OCI-LY7 (cell line): ENCODE measurements around the gene COL15A1. TPM values are rescaled to one million over a fixed set of nuclear protein-coding genes. Genes with fewer than 3 reads are reported as not detected.

Experiments used
- BruUV-seq: library from RNA; stranded (reverse); fragments of 400-500 nt; replicated peaks from 2 replicates; lab custom pipeline; 2021; lab: Mats Ljungman, UMichigan
- CTCF ChIA-PET: fragments of 300-600 bp; sonication (Branson Sonifier 250); formaldehyde crosslinking; loops from one replicate; lab custom pipeline; 2022; ENCODE audit warnings: antibody characterized with exemption; ENCODE audit not compliant: unreplicated experiment; lab: Charles Lee
- POLR2A ChIA-PET: fragments of 300-600 bp; sonication (Branson Sonifier 250); formaldehyde crosslinking; loops from one replicate; lab custom pipeline; 2022; ENCODE audit warnings: antibody characterized with exemption; lab: Charles Lee
- DNase-seq: peaks from one replicate; pipeline ENCODE4 v3.0.0-alpha.2; 2015; ENCODE audit warnings: low spot score
- H2AFZ ChIP-seq: fragments of 200-600 bp; sonication (generic), shearing (Covaris generic); 2 replicates; pipeline ENCODE4 v1.6.1; 2014; ENCODE audit warnings: mild to moderate bottlenecking, antibody characterized with exemption, low read length, moderate library complexity
- H3K27ac ChIP-seq: fragments of 200-600 bp; sonication (generic); 2 replicates; pipeline ENCODE4 v1.5.1; 2014; ENCODE audit warnings: mixed run types, low read depth, mild to moderate bottlenecking, moderate library complexity, low read length, inconsistent platforms; ENCODE audit not compliant: poor library complexity, severe bottlenecking
- H3K36me3 ChIP-seq: fragments of 200-600 bp; sonication (generic); 2 replicates; pipeline ENCODE4 v1.6.1; 2014; ENCODE audit warnings: mild to moderate bottlenecking, antibody characterized with exemption, low read length, moderate library complexity, mixed read lengths; ENCODE audit not compliant: insufficient read depth
- H3K4me1 ChIP-seq: fragments of 200-600 bp; sonication (generic); 2 replicates; pipeline ENCODE4 v1.5.1; 2014; ENCODE audit warnings: mild to moderate bottlenecking, low read length; ENCODE audit not compliant: insufficient read depth, poor library complexity, severe bottlenecking
- H3K4me2 ChIP-seq: fragments of 200-600 bp; sonication (generic); 2 replicates; pipeline ENCODE4 v1.6.1; 2014; ENCODE audit warnings: mild to moderate bottlenecking, low read length
- H3K4me3 ChIP-seq: fragments of 200-600 bp; sonication (generic); 2 replicates; pipeline ENCODE4 v1.5.1; 2014; ENCODE audit warnings: mild to moderate bottlenecking, low read depth, low read length; ENCODE audit not compliant: poor library complexity, severe bottlenecking
- H3K79me2 ChIP-seq: fragments of 200-600 bp; sonication (generic); 2 replicates; pipeline ENCODE4 v1.6.1; 2016; ENCODE audit warnings: low read depth, mild to moderate bottlenecking, low read length, moderate library complexity, mixed read lengths; ENCODE audit not compliant: insufficient read depth
- H3K9me2 ChIP-seq: fragments of 200-600 bp; sonication (generic); 2 replicates; pipeline ENCODE4 v1.6.1; 2016; ENCODE audit warnings: mild to moderate bottlenecking, low read length, mixed read lengths; ENCODE audit not compliant: insufficient read depth
- H3K9me3 ChIP-seq: fragments of 200-600 bp; sonication (generic); 2 replicates; pipeline ENCODE4 v1.6.1; 2014; ENCODE audit warnings: mild to moderate bottlenecking, mixed run types, low read length, mixed read lengths
- H4K20me1 ChIP-seq: fragments of 200-600 bp; sonication (generic); 2 replicates; pipeline ENCODE4 v1.6.1; 2014; ENCODE audit warnings: mild to moderate bottlenecking, antibody characterized with exemption, low read length, moderate library complexity, mixed read lengths; ENCODE audit not compliant: insufficient read depth
- CTCF ChIP-seq: fragments of 200-600 bp; sonication (generic); conservative IDR thresholded peaks from 2 replicates; pipeline ENCODE4 v1.5.1; 2014; ENCODE audit warnings: mild to moderate bottlenecking, antibody characterized with exemption, low read length, moderate library complexity, mixed read lengths
- EZH2phosphoT487 ChIP-seq: fragments of 200-600 bp; sonication (generic); IDR thresholded peaks from 2 replicates; pipeline ENCODE4 v1.6.1; 2018; ENCODE audit warnings: low read depth, borderline replicate concordance, mild to moderate bottlenecking, mixed run types, antibody characterized with exemption, low read length, moderate library complexity, mixed read lengths
- intact Hi-C: fragments of 100-400 bp; cut with micrococcal nuclease; formaldehyde crosslinking; loops from one replicate; pipeline ENCODE4 v1.10.0; 2022; ENCODE audit not compliant: unreplicated experiment
- total RNA-seq, 2 experiments: library from RNA; depleted of rRNA in 1 of 2; stranded (reverse); fragments of >200 nt in 1 of 2; shearing (Covaris generic) in 1 of 2; gene quantifications; 2 replicates each; pipeline ENCODE4 v1.2.3, GENCODE V29; 2014 to 2022

Gene COL15A1
- total RNA-seq, 2 experiments from 2014 or later = not detected

- POLR2A ChIA-PET = no interaction called here
- Histone ChIP-seq H3K9me3 (no peaks in the 10 kb centered on the region), H3K4me3 (no peak overlapping the region), H3K36me3 (no peaks in the 10 kb centered on the region), H2AFZ (no peak overlapping the region), H4K20me1 (no peaks in the 10 kb centered on the region), H3K4me2 (no peak overlapping the region), H3K27ac (no peak overlapping the region), H3K9me2 (no peaks in the 10 kb centered on the region), H3K4me1 (no peaks in the 10 kb centered on the region), H3K79me2 (no peaks in the 10 kb centered on the region)
- intact Hi-C loops = no loop called here
- TF ChIP-seq CTCF (no peak), EZH2phosphoT487 (no peak)
- no TSS peak for BruUV-seq
- DNase-seq = no peak
- CTCF ChIA-PET = no interaction called here
Observed at GRCh38 chr9:98953581-98954243, 10.0 kb downstream of the COL15A1 start.

DNA sequence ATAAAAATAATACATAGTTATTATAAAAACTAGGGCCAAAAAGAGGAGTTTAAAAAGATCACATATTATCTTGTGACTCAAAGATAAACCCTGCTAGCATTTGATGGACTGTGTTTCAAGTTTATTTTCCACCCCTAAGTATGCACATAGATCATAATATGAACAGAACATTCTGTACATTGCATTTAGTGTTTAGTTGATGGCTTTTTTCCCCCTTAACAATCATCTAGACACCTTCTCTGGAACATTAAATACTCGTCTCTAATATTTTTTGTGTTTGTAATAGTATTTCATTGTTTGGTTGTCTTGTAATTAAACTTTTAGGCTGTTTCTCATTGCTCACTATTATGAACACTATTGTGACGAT is 10.5 kb downstream of the COL15A1 start:
- H3K9me2 ChIP-seq = no peaks in the 10 kb centered on the region
- H3K79me2 ChIP-seq = no peaks in the 10 kb centered on the region
- H3K4me1 ChIP-seq = no peaks in the 10 kb centered on the region
- intact Hi-C loops = no loop called here
- no TSS peak for BruUV-seq
- no peaks in the 10 kb centered on the region for H4K20me1 ChIP-seq
- H3K27ac ChIP-seq = no peak overlapping the region
- DNase-seq = no peak
- no peak for TF ChIP-seq CTCF
- TF ChIP-seq EZH2phosphoT487 = no peak
- H3K36me3 ChIP-seq = no peaks in the 10 kb centered on the region
- no peak overlapping the region for H2AFZ ChIP-seq
- CTCF ChIA-PET = no interaction called here
- POLR2A ChIA-PET = no interaction called here
- no peak overlapping the region for H3K4me3 ChIP-seq
- no peak overlapping the region for H3K4me2 ChIP-seq
- H3K9me3 ChIP-seq = no peaks in the 10 kb centered on the region

DNA sequence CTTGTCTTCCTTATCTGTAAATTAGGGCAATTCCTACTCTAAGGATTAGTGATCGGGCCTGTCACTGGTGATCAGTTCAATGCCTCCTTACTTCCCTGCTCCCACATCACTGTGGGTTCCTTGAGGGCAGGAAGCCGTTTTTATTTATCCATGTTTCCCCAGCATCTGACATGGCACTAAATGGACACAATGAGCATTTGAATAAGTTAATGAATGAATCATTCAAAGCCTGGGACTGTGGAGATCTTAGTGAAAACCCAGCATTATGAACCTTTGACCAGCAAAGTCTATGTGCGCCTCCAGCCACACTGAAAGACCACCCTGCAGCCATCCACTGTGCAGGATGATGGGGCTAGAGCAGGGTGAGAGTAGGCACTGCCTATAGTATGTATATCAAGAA is 11.6 kb downstream of the COL15A1 start:
- Histone ChIP-seq H3K9me3 (no peaks in the 10 kb centered on the region), H3K79me2 (no peaks in the 10 kb centered on the region), H2AFZ (no peak overlapping the region), H3K9me2 (no peaks in the 10 kb centered on the region), H3K36me3 (no peaks in the 10 kb centered on the region), H3K4me2 (no peak overlapping the region), H4K20me1 (no peaks in the 10 kb centered on the region), H3K4me1 (no peaks in the 10 kb centered on the region), H3K27ac (no peak overlapping the region), H3K4me3 (no peak overlapping the region)
- BruUV-seq = no TSS peak
- TF ChIP-seq EZH2phosphoT487 = no peak
- no peak for TF ChIP-seq CTCF
- ChIA-PET CTCF (no interaction called here), POLR2A (no interaction called here)
- intact Hi-C loops = no loop called here
- DNase-seq = no peak
